ENCODE measurements around the gene CCDC93. TPM values are rescaled to one million over a fixed set of nuclear protein-coding genes. Genes with fewer than 3 reads are reported as not detected.
A peak's percentile ranks its signal among the peaks of the same experiment; 100 is the strongest.

The CCDC93 gene
- total RNA-seq, 1 donor from 2014 or later: 18.2 TPM

DNA sequence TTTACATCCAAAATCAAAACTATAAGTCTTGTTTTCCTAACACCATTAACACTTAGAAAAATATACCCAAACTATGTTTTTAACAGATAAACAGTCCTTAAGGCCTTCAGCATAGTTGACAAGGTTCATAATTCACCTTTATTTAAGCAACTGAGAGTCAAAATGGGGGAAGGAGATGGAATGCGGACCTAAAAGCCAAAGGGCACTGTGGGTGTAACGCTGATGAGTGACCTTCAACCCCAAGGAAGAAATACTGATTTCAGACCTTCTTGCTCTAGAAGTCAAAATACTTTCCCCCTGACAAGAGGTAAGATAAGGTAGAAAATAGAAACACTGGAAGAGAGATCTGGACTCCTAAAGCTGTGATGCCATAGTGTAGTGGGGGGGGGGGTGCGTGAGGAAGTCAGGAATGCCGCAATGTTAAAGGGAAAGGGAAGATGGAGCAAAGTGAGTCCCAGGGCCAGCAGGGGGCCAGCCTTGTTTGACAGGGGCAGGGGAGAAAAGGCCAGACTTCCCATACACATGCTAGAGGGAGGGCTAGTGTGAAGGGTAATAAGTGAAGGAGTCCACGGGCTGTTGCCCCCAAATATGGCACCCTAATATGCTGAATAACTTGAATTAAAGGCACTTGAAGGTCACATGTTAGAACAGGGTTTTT, 31.4 kb downstream of the CCDC93 start:
- TF ChIP-seq POLR2A (IDR thresholded peaks at IDR 0.05) (no peak), POLR2AphosphoS5 (IDR thresholded peaks at IDR 0.05; ENCODE audit: insufficient read depth in 1 of 2, low read depth in 1 of 2) (no peak)
- TF ChIP-seq, protein P1, sequence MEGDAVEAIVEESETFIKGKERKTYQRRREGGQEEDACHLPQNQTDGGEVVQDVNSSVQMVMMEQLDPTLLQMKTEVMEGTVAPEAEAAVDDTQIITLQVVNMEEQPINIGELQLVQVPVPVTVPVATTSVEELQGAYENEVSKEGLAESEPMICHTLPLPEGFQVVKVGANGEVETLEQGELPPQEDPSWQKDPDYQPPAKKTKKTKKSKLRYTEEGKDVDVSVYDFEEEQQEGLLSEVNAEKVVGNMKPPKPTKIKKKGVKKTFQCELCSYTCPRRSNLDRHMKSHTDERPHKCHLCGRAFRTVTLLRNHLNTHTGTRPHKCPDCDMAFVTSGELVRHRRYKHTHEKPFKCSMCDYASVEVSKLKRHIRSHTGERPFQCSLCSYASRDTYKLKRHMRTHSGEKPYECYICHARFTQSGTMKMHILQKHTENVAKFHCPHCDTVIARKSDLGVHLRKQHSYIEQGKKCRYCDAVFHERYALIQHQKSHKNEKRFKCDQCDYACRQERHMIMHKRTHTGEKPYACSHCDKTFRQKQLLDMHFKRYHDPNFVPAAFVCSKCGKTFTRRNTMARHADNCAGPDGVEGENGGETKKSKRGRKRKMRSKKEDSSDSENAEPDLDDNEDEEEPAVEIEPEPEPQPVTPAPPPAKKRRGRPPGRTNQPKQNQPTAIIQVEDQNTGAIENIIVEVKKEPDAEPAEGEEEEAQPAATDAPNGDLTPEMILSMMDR (IDR thresholded peaks at IDR 0.05): no peak
- H3K4me3 ChIP-seq: no peak overlapping the region
- peaks cover 0 to 18% of the 10 kb centered on the region in 2 donors for H3K36me3 ChIP-seq
- no peak for DNase-seq (ENCODE audit: extremely low spot score in 2 of 2)
- H3K9me3 ChIP-seq: no peaks in the 10 kb centered on the region
- no peak overlapping the region for H3K27ac ChIP-seq
- intact Hi-C loops (cut with DNase I): no loop called here
- H3K27me3 ChIP-seq: no peaks in the 10 kb centered on the region
- H3K4me1 ChIP-seq: peaks cover 7% of the 10 kb centered on the region

DNA sequence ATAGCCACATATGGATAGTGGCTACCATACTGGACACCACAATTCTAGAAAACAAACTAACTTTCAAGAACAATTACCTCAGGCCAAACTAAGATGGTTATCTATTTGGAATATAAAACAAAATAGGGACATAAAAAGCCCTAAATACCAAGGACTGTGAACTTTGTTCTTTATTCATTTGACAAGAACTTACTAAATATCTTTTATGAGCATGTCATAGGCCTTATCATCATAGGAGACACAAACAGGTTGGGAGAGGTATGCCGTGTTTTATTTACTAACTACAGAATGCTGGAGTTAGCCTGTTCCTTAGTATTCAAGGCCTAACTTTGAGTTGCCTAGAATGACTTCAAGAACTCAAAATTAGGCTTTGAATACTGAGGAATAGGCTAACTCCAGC, 32.1 kb downstream of the CCDC93 start:
- H3K4me1 ChIP-seq: peaks cover 7% of the 10 kb centered on the region
- no peak overlapping the region for H3K27ac ChIP-seq
- no peak overlapping the region for H3K4me3 ChIP-seq
- no peak for TF ChIP-seq POLR2A (IDR thresholded peaks at IDR 0.05)
- TF ChIP-seq, protein P1 (IDR thresholded peaks at IDR 0.05): no peak
- TF ChIP-seq POLR2AphosphoS5 (IDR thresholded peaks at IDR 0.05; ENCODE audit: insufficient read depth in 1 of 2, low read depth in 1 of 2): no peak
- H3K9me3 ChIP-seq: no peaks in the 10 kb centered on the region
- peaks cover 0 to 22% of the 10 kb centered on the region in 2 donors for H3K36me3 ChIP-seq
- no peaks in the 10 kb centered on the region for H3K27me3 ChIP-seq
- intact Hi-C loops (cut with DNase I): no loop called here
- DNase-seq (ENCODE audit: extremely low spot score in 2 of 2): no peak

DNA sequence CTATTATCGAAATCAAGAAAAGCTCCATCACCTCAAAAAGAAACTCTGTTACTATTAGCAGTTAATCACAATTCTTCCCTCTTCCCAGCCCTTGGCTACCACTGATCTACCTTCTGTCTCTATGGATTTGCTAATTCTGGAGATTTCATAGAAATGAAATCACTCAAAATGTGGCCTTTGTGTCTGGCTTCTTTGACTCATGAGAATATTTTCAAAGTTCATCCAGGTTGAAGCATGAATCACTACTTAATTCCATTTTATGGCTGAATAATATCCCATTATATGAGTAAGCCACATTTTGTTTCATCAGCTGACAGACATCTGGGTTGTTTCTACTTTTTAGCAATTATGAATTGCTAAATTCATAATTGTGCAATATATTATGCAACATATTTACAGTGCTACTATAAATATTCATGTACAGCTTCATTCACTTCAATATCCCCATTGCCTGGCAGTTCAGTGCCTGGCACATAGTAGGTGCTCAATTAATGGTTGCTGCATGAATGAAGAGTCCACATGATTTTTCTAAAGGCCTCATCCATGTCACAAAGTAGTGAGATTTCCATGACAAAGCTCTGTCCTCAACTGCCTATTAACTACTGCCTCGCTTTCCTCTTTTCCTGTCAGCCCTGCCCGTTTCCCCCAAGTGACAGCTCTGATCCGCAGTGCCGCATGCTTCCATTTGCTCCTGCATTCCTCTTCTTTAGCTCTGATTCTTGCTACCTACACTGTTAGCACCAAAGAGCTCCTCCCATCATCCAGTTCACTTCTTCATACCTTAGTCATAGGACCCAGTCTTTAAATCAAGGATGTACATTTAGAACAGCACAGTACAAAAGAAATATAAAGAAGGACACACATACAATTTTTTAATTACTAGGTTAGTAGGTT, 32.8 kb downstream of the CCDC93 start:
- Histone ChIP-seq H3K4me3 (no peak overlapping the region), H3K27ac (no peak overlapping the region), H3K27me3 (no peaks in the 10 kb centered on the region), H3K4me1 (peaks cover 7% of the 10 kb centered on the region), H3K9me3 (no peaks in the 10 kb centered on the region), H3K36me3 (peaks cover 0 to 23% of the 10 kb centered on the region in 2 donors)
- TF ChIP-seq, protein P1 (IDR thresholded peaks at IDR 0.05): no peak
- no peak for TF ChIP-seq POLR2A (IDR thresholded peaks at IDR 0.05)
- TF ChIP-seq POLR2AphosphoS5 (IDR thresholded peaks at IDR 0.05; ENCODE audit: insufficient read depth in 1 of 2, low read depth in 1 of 2): peak in 1 of 2 donors; percentile 86
- intact Hi-C loops (cut with DNase I): no loop called here
- no peak for DNase-seq (ENCODE audit: extremely low spot score in 2 of 2)

DNA sequence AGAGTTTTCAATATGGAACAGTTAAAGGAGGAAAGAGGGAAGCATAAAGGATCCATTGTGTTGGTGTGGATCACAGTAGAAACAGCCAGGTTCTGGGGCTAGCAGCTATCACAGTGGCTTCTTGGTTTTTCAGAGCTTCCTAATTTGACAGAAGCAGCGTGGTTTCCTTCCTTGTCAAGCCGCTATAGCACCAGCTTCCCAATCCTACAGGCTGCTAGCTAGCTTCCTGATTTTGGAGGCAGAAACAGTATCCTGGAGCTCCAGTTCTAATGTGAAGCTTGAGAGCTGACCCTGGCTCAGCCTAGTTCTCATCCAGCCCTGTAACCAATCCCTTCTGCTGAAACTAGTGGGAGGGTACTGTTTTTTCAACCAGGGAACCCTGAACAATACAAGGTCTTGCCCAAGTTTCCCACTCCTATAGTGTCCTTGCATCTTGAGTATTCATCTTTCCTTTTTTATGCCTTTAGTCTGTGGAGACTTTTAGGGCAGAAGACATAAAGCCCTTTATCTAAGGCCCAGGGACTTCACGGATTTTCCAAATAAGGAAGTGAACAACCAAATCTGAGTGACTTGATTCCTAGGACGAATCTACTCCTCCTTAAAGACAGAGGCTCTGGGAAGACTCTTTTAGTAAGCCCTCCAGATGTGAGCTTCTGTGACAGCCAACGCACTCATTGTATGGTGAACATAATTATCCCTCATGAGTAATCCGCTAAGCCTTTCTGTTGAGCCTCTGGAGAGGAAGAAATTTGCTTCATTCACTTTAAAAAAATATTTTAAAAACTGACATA, 33.8 kb downstream of the CCDC93 start:
- TF ChIP-seq POLR2AphosphoS5 (IDR thresholded peaks at IDR 0.05; ENCODE audit: insufficient read depth in 1 of 2, low read depth in 1 of 2) (no peak), POLR2A (IDR thresholded peaks at IDR 0.05) (no peak)
- TF ChIP-seq, protein P1 (IDR thresholded peaks at IDR 0.05): no peak
- H3K9me3 ChIP-seq: no peaks in the 10 kb centered on the region
- no peaks in the 10 kb centered on the region for H3K27me3 ChIP-seq
- peaks cover 7% of the 10 kb centered on the region for H3K4me1 ChIP-seq
- peaks cover 0 to 24% of the 10 kb centered on the region in 2 donors for H3K36me3 ChIP-seq
- DNase-seq (ENCODE audit: extremely low spot score in 2 of 2): no peak
- intact Hi-C loops (cut with DNase I): no loop called here
- H3K4me3 ChIP-seq: no peak overlapping the region
- H3K27ac ChIP-seq: no peak overlapping the region

Data from vagina (tissue), 2 donors.